Caco-2 (cell line): ENCODE data around the gene GALK2. TPM values are rescaled to one million over a fixed set of nuclear protein-coding genes. Genes with fewer than 3 reads are reported as not detected.

Experiments used
- BruUV-seq: library from RNA; stranded (reverse); fragments of 400-500 nt; replicated peaks from 2 replicates; lab custom pipeline; 2021; lab: Mats Ljungman, UMichigan
- CTCF ChIA-PET: fragments of 300-600 bp; sonication (Branson Sonifier 250); formaldehyde crosslinking; loops from one replicate; lab custom pipeline; 2022; ENCODE audit warnings: antibody characterized with exemption; lab: Charles Lee
- POLR2A ChIA-PET: fragments of 300-600 bp; sonication (Branson Sonifier 250); formaldehyde crosslinking; loops from one replicate; lab custom pipeline; 2022; ENCODE audit warnings: antibody characterized with exemption; lab: Charles Lee
- DNase-seq, 2 experiments: peaks; one replicate each; pipeline versions ENCODE4 v3.0.0 to v3.0.0-alpha.2; 2020 to 2022
- H3K27me3 ChIP-seq: replicated peaks from 2 replicates; pipeline ENCODE4 v1.6.0; 2011; ENCODE audit warnings: low read length; ENCODE audit not compliant: control insufficient read depth, insufficient read depth
- H3K36me3 ChIP-seq: 2 replicates; pipeline ENCODE4 v1.5.1; 2011; ENCODE audit warnings: low read length; ENCODE audit not compliant: control insufficient read depth, insufficient read depth
- H3K4me1 ChIP-seq: fragments of 250-450 bp; sonication (Bioruptor Pico); 2 replicates; pipeline ENCODE4 v1.5.1; 2020; ENCODE audit warnings: mild to moderate bottlenecking
- H3K4me3 ChIP-seq: 2 replicates; pipeline ENCODE4 v1.5.1; 2011; ENCODE audit warnings: low read depth, mild to moderate bottlenecking, control low read depth, low read length
- H3K9me3 ChIP-seq: fragments of 250-450 bp; sonication (Bioruptor Pico); 2 replicates; pipeline ENCODE4 v1.5.1; 2020; ENCODE audit warnings: mild to moderate bottlenecking, moderate library complexity
- H3K27ac Mint-ChIP-seq: one replicate; pipeline ENCODE4 v1.8.0; 2022; ENCODE audit warnings: mixed read lengths; ENCODE audit not compliant: unreplicated experiment
- H3K27me3 Mint-ChIP-seq: one replicate; pipeline ENCODE4 v1.8.0; 2022; ENCODE audit warnings: mixed read lengths; ENCODE audit not compliant: insufficient read depth, unreplicated experiment
- H3K36me3 Mint-ChIP-seq: one replicate; pipeline ENCODE4 v1.8.0; 2022; ENCODE audit warnings: mild to moderate bottlenecking, mixed read lengths; ENCODE audit not compliant: insufficient read depth, unreplicated experiment
- H3K4me1 Mint-ChIP-seq: one replicate; pipeline ENCODE4 v1.8.0; 2022; ENCODE audit warnings: low read depth, mixed read lengths; ENCODE audit not compliant: unreplicated experiment
- H3K4me3 Mint-ChIP-seq: one replicate; pipeline ENCODE4 v1.8.0; 2022; ENCODE audit warnings: mild to moderate bottlenecking, moderate library complexity, mixed read lengths; ENCODE audit not compliant: unreplicated experiment
- H3K9me3 Mint-ChIP-seq: one replicate; pipeline ENCODE4 v1.8.0; 2022; ENCODE audit warnings: mixed read lengths; ENCODE audit not compliant: unreplicated experiment
- intact Hi-C: fragments of 100-400 bp; cut with micrococcal nuclease; formaldehyde crosslinking; loops from one replicate; pipeline ENCODE4 v1.10.0; 2022; ENCODE audit not compliant: unreplicated experiment
- total RNA-seq: library from RNA; stranded (reverse); gene quantifications from 2 replicates; pipeline ENCODE4 v1.2.3, GENCODE V29; 2022
- TF ChIP-seq, protein P1 (sequence below), 2 experiments: fragments of 200-600 bp in 1 of 2; IDR thresholded peaks; 1 replicate in 1 of 2; 2 replicates in 1 of 2; pipeline versions ENCODE4 v1.5.1 to v1.8.0; 2011 to 2022; ENCODE audit warnings: antibody characterized with exemption in 1 of 2, control low read depth in 1 of 2, inconsistent platforms in 1 of 2, low read depth in 1 of 2, low read length in 1 of 2, mild to moderate bottlenecking in 1 of 2, moderate library complexity in 1 of 2; ENCODE audit not compliant: insufficient read depth in 1 of 2, severe bottlenecking in 1 of 2, unreplicated experiment in 1 of 2

GALK2 gene
- total RNA-seq, 1 experiment from 2014 or later: 25.5 TPM

DNA sequence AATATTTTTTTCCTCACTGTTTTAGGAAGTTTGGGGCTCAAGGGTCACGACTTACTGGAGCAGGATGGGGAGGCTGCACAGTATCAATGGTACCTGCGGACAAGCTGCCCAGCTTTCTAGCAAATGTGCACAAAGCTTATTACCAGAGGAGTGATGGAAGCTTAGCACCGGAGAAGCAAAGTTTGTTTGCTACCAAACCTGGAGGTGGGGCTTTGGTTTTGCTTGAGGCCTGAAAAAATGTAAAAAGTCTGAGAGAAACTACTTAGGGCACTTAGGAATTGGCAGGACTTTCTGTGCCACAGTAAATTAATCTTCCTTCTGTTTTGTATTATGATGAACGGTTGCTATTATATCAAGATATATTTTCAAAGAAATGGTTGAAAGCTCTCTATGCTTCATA is 157.9 kb downstream of the GALK2 start:
- intact Hi-C loops: no loop called here
- H3K4me1 Mint-ChIP-seq: peaks cover 8% of the 10 kb centered on the region
- no peak overlapping the region for H3K4me3 Mint-ChIP-seq
- no peaks in the 10 kb centered on the region for H3K9me3 Mint-ChIP-seq
- H3K9me3 ChIP-seq: no peaks in the 10 kb centered on the region
- H3K27me3 Mint-ChIP-seq: no peaks in the 10 kb centered on the region
- H3K4me1 ChIP-seq: peaks cover 22% of the 10 kb centered on the region
- POLR2A ChIA-PET: no interaction called here
- no peak overlapping the region for H3K4me3 ChIP-seq
- no peaks in the 10 kb centered on the region for H3K27me3 ChIP-seq
- TF ChIP-seq, protein P1, sequence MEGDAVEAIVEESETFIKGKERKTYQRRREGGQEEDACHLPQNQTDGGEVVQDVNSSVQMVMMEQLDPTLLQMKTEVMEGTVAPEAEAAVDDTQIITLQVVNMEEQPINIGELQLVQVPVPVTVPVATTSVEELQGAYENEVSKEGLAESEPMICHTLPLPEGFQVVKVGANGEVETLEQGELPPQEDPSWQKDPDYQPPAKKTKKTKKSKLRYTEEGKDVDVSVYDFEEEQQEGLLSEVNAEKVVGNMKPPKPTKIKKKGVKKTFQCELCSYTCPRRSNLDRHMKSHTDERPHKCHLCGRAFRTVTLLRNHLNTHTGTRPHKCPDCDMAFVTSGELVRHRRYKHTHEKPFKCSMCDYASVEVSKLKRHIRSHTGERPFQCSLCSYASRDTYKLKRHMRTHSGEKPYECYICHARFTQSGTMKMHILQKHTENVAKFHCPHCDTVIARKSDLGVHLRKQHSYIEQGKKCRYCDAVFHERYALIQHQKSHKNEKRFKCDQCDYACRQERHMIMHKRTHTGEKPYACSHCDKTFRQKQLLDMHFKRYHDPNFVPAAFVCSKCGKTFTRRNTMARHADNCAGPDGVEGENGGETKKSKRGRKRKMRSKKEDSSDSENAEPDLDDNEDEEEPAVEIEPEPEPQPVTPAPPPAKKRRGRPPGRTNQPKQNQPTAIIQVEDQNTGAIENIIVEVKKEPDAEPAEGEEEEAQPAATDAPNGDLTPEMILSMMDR (IDR thresholded peaks at IDR 0.05; ENCODE audit: insufficient read depth in 1 of 2, low read depth in 1 of 2, low read length in 1 of 2, severe bottlenecking in 1 of 2, unreplicated experiment in 1 of 2): no peak
- BruUV-seq: TSS peak; percentile 7
- H3K27ac Mint-ChIP-seq: no peak overlapping the region
- H3K36me3 ChIP-seq: no peaks in the 10 kb centered on the region
- H3K36me3 Mint-ChIP-seq: peaks cover 2% of the 10 kb centered on the region
- DNase-seq: no peak
- CTCF ChIA-PET: no interaction called here

DNA sequence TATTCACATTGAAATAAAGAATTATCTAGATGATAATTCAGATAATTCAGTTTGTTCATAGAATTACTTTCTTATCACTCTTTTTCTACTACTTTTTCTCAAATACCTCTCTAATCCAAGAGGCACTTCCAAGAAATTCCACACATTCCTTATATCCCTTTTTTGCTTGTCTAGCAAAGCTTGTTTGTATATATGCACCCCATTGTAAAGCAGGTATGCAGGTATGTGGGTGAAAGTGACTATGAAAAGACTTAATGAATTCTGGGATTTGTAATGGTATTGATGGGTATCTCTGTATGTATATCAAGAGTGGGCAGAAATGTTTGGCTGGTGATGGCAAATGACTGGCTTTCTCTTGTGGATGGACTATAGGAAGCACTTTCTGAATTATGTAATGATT is 158.9 kb downstream of the GALK2 start:
- no peaks in the 10 kb centered on the region for H3K27me3 ChIP-seq
- Mint-ChIP-seq H3K4me3 (no peak overlapping the region), H3K4me1 (peaks cover 8% of the 10 kb centered on the region), H3K27me3 (no peaks in the 10 kb centered on the region), H3K9me3 (no peaks in the 10 kb centered on the region), H3K36me3 (peaks cover 4% of the 10 kb centered on the region), H3K27ac (no peak overlapping the region)
- BruUV-seq: no TSS peak
- no peaks in the 10 kb centered on the region for H3K9me3 ChIP-seq
- H3K4me3 ChIP-seq: no peak overlapping the region
- ChIA-PET CTCF (no interaction called here), POLR2A (interaction anchor here (0.6 to 0.7 kb wide), 2 partner anchors 24 to 1039 kb away, joined by 3 to 6 read pairs; no protein-coding TSS in a partner anchor)
- peaks cover 22% of the 10 kb centered on the region for H3K4me1 ChIP-seq
- intact Hi-C loops: no loop called here
- no peaks in the 10 kb centered on the region for H3K36me3 ChIP-seq
- TF ChIP-seq, protein P1 (IDR thresholded peaks at IDR 0.05; ENCODE audit: insufficient read depth in 1 of 2, low read depth in 1 of 2, low read length in 1 of 2, severe bottlenecking in 1 of 2, unreplicated experiment in 1 of 2): no peak
- no peak for DNase-seq

DNA sequence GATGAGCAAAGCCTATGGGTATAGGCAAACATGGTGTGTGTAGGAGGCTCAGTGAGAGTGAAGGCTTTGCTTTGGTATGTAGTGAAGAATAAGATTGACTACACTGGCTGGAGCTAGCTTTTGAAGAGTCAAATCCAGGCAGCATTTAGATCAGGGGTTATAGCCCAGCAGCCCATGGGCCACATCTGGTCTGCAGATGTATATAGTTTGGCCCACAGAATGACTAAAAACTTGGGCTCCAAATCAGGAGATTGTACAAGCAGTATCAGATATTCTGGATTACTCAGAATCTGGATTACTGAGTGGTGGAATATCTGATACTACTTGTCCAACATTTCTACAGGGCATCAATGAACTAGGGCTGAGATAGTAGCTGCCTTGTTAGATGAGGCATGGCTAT is 160.1 kb downstream of the GALK2 start:
- no peaks in the 10 kb centered on the region for H3K9me3 Mint-ChIP-seq
- H3K4me1 Mint-ChIP-seq: peaks cover 8% of the 10 kb centered on the region

More for the DNA sequence above, 160.1 kb downstream of the GALK2 start:
- H3K27me3 Mint-ChIP-seq: no peaks in the 10 kb centered on the region
- Histone ChIP-seq H3K27me3 (no peaks in the 10 kb centered on the region), H3K4me3 (no peak overlapping the region), H3K9me3 (no peaks in the 10 kb centered on the region), H3K36me3 (no peaks in the 10 kb centered on the region), H3K4me1 (peaks cover 22% of the 10 kb centered on the region)
- no peak overlapping the region for H3K4me3 Mint-ChIP-seq
- no TSS peak for BruUV-seq
- no peak overlapping the region for H3K27ac Mint-ChIP-seq
- peaks cover 8% of the 10 kb centered on the region for H3K36me3 Mint-ChIP-seq
- DNase-seq: no peak
- POLR2A ChIA-PET: no interaction called here
- CTCF ChIA-PET: no interaction called here
- intact Hi-C loops: no loop called here
- TF ChIP-seq, protein P1 (IDR thresholded peaks at IDR 0.05; ENCODE audit: insufficient read depth in 1 of 2, low read depth in 1 of 2, low read length in 1 of 2, severe bottlenecking in 1 of 2, unreplicated experiment in 1 of 2): no peak
